Upper lobe of left lung (tissue), 4 donors: ENCODE measurements around the gene ANKRD40CL.

Experiments used
- POLR2AphosphoS5 ChIP-seq, 2 donors: sonication (generic); formaldehyde crosslinking; IDR thresholded peaks; one replicate each; pipeline ENCODE4 v1.5.1; 2017; ENCODE audit warnings: antibody characterized with exemption in 2 of 2
- TF ChIP-seq, protein P1 (sequence below), 6 experiments: fragments of 450-650 bp in 4 of 6; fragments of 200-600 bp in 2 of 6; sonication (generic) in 2 of 6; IDR thresholded peaks; one replicate each; pipeline ENCODE4 v1.5.1; 2016 to 2019; ENCODE audit warnings: antibody characterized with exemption in 6 of 6

DNA sequence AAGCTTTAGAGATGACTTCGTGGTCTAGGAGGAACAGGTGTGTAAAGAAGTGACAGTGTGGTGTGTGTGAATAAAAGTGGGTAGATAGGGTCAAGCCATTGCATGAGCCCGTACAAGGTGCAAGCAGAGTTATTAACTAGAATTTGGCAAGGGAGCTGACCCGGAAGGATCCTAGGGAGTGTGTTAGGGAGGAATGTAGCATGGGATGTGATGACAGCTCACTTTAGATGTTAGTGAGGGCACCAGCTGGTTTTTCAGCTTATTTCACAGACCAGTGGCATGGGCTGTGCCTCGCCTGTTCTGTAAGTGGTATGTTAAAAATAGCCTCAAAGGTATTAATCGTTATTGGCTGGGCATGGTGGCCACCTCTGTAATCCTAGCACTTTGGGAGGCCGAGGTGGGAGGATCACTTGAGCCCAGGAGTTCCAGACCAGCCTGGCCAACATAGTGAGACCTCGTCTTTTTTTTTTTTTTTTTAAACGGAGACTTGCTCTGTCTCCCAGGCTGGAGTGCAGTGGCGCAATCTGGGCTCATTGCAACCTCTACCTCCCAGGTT is 8.3 kb downstream of the ANKRD40CL start:
- TF ChIP-seq, protein P1, sequence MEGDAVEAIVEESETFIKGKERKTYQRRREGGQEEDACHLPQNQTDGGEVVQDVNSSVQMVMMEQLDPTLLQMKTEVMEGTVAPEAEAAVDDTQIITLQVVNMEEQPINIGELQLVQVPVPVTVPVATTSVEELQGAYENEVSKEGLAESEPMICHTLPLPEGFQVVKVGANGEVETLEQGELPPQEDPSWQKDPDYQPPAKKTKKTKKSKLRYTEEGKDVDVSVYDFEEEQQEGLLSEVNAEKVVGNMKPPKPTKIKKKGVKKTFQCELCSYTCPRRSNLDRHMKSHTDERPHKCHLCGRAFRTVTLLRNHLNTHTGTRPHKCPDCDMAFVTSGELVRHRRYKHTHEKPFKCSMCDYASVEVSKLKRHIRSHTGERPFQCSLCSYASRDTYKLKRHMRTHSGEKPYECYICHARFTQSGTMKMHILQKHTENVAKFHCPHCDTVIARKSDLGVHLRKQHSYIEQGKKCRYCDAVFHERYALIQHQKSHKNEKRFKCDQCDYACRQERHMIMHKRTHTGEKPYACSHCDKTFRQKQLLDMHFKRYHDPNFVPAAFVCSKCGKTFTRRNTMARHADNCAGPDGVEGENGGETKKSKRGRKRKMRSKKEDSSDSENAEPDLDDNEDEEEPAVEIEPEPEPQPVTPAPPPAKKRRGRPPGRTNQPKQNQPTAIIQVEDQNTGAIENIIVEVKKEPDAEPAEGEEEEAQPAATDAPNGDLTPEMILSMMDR (IDR thresholded peaks at IDR 0.05), result no peak
- no peak for TF ChIP-seq POLR2AphosphoS5 (IDR thresholded peaks at IDR 0.05)
